ENCODE measurements around the gene TMED10. TPM values are rescaled to one million over a fixed set of nuclear protein-coding genes. Genes with fewer than 3 reads are reported as not detected.

The TMED10 gene
- total RNA-seq, 6 experiments from 2014 or later, result 370 to 494 (median 430) TPM

- peaks cover 39% of the 10 kb centered on the region for H3K4me1 Mint-ChIP-seq (ENCODE audit: low read depth)
- H3K9me3 Mint-ChIP-seq, result no peaks in the 10 kb centered on the region
- no peak for DNase-seq
- TF ChIP-seq CTCF (IDR thresholded peaks at IDR 0.05), result no peak
- no peaks in the 10 kb centered on the region; the same call in 1 of the 2 replicates for H3K27me3 Mint-ChIP-seq (ENCODE audit: insufficient read depth)
- H3K36me3 Mint-ChIP-seq (ENCODE audit: low read depth), result peaks cover 9% of the 10 kb centered on the region
- H3K27ac Mint-ChIP-seq, result no peak overlapping the region
- H3K4me3 Mint-ChIP-seq, result no peak overlapping the region
Measured at GRCh38 chr14:75143761-75144527, 32.5 kb downstream of the TMED10 start.

- Mint-ChIP-seq H3K9me3 (no peaks in the 10 kb centered on the region), H3K36me3 (ENCODE audit: low read depth) (peaks cover 9% of the 10 kb centered on the region), H3K4me3 (no peak overlapping the region), H3K4me1 (ENCODE audit: low read depth) (peaks cover 26% of the 10 kb centered on the region), H3K27me3 (ENCODE audit: insufficient read depth) (no peaks in the 10 kb centered on the region; the same call in 1 of the 2 replicates), H3K27ac (peak overlapping the region; percentile 8; the same call in 1 of the 2 replicates)
- DNase-seq, result no peak
- TF ChIP-seq CTCF (IDR thresholded peaks at IDR 0.05), result no peak
Measured at GRCh38 chr14:75142494-75142893, 33.9 kb downstream of the TMED10 start.

- Mint-ChIP-seq H3K36me3 (ENCODE audit: low read depth) (peaks cover 9% of the 10 kb centered on the region), H3K27me3 (ENCODE audit: insufficient read depth) (no peaks in the 10 kb centered on the region; the same call in 1 of the 2 replicates), H3K9me3 (no peaks in the 10 kb centered on the region), H3K4me3 (no peak overlapping the region), H3K4me1 (ENCODE audit: low read depth) (peaks cover 22% of the 10 kb centered on the region), H3K27ac (no peak overlapping the region; the same call in 1 of the 2 replicates)
- peak; percentile 47 for DNase-seq
- TF ChIP-seq CTCF (IDR thresholded peaks at IDR 0.05), result peak; percentile 75
Measured at GRCh38 chr14:75141967-75142366, 34.4 kb downstream of the TMED10 start.

- no peak for DNase-seq
- no peak overlapping the region for H3K4me3 Mint-ChIP-seq
- H3K9me3 Mint-ChIP-seq, result no peaks in the 10 kb centered on the region
- TF ChIP-seq CTCF (IDR thresholded peaks at IDR 0.05), result no peak
- no peaks in the 10 kb centered on the region; the same call in 1 of the 2 replicates for H3K27me3 Mint-ChIP-seq (ENCODE audit: insufficient read depth)
- H3K36me3 Mint-ChIP-seq (ENCODE audit: low read depth), result peaks cover 1% of the 10 kb centered on the region
- H3K27ac Mint-ChIP-seq, result no peak overlapping the region
- peaks cover 13% of the 10 kb centered on the region for H3K4me1 Mint-ChIP-seq (ENCODE audit: low read depth)
Measured at GRCh38 chr14:75141062-75141461, 35.4 kb downstream of the TMED10 start.

- TF ChIP-seq CTCF (IDR thresholded peaks at IDR 0.05), result no peak
- H3K27ac Mint-ChIP-seq, result no peak overlapping the region
- no peaks in the 10 kb centered on the region; the same call in 1 of the 2 replicates for H3K27me3 Mint-ChIP-seq (ENCODE audit: insufficient read depth)
- 0 out of 2 replicates have a peak, but pooled peaks cover 2% of the 10 kb centered on the region for H3K36me3 Mint-ChIP-seq (ENCODE audit: low read depth)
- no peak for DNase-seq
- H3K4me3 Mint-ChIP-seq, result no peak overlapping the region
- H3K4me1 Mint-ChIP-seq (ENCODE audit: low read depth), result peaks cover 11% of the 10 kb centered on the region; the same call in 1 of the 2 replicates
- H3K9me3 Mint-ChIP-seq, result no peaks in the 10 kb centered on the region
Measured at GRCh38 chr14:75140620-75141019, 35.8 kb downstream of the TMED10 start.
